PC-3 (cell line): ENCODE measurements around the gene EXOC4. TPM values are rescaled to one million over a fixed set of nuclear protein-coding genes. Genes with fewer than 3 reads are reported as not detected.

Experiments used
- ATAC-seq: fragments of 200-7000 bp; cut with Tn5 transposase; 2 replicates; pipeline ENCODE4 v1.9.1; 2020; ENCODE audit warnings: mild to moderate bottlenecking, moderate library complexity
- BruUV-seq: library from RNA; stranded (reverse); fragments of 400-500 nt; replicated peaks from 2 replicates; lab custom pipeline; 2021; lab: Mats Ljungman, UMichigan
- CTCF ChIA-PET: fragments of 300-600 bp; sonication (Branson Sonifier 250); formaldehyde crosslinking; loops from one replicate; lab custom pipeline; 2022; ENCODE audit warnings: antibody characterized with exemption; lab: Charles Lee
- POLR2A ChIA-PET: fragments of 300-600 bp; sonication (Branson Sonifier 250); formaldehyde crosslinking; loops from one replicate; lab custom pipeline; 2022; ENCODE audit warnings: antibody characterized with exemption; ENCODE audit not compliant: unreplicated experiment; lab: Charles Lee
- DNase-seq: peaks from one replicate; pipeline ENCODE4 v3.0.0-alpha.2; 2015
- H2AFZ ChIP-seq: fragments of 300-600 bp; sonication (generic); 2 replicates; pipeline ENCODE4 v1.6.0; 2016; ENCODE audit warnings: antibody characterized with exemption, low read length
- H3F3A ChIP-seq: fragments of 300-600 bp; sonication (generic); one replicate; pipeline ENCODE4 v1.6.0; 2017; ENCODE audit warnings: antibody characterized with exemption, low read length, control low read depth, mild to moderate bottlenecking; ENCODE audit not compliant: unreplicated experiment
- H3K27ac ChIP-seq: fragments of 300-600 bp; sonication (generic); 2 replicates; pipeline ENCODE4 v1.5.1; 2016; ENCODE audit warnings: mild to moderate bottlenecking, low read length
- H3K27me3 ChIP-seq: fragments of 300-600 bp; sonication (generic); 2 replicates; pipeline ENCODE4 v1.6.1; 2016; ENCODE audit warnings: low read length, mixed read lengths
- H3K36me3 ChIP-seq: fragments of 300-600 bp; sonication (generic); 2 replicates; pipeline ENCODE4 v1.6.1; 2016; ENCODE audit warnings: low read depth, mixed run types, low read length, mixed read lengths
- H3K4me1 ChIP-seq: fragments of 300-600 bp; sonication (generic); 2 replicates; pipeline ENCODE4 v1.5.1; 2016; ENCODE audit warnings: low read length; ENCODE audit not compliant: insufficient read depth
- H3K4me2 ChIP-seq: fragments of 300-600 bp; sonication (generic); 2 replicates; pipeline ENCODE4 v1.6.0; 2016; ENCODE audit warnings: low read length
- H3K4me3 ChIP-seq: fragments of 300-600 bp; sonication (generic); 2 replicates; pipeline ENCODE4 v1.5.1; 2016; ENCODE audit warnings: mild to moderate bottlenecking, low read length, mixed read lengths
- H3K79me2 ChIP-seq: fragments of 300-600 bp; sonication (generic); 2 replicates; pipeline ENCODE4 v1.6.1; 2017; ENCODE audit warnings: low read length, mixed read lengths
- H3K9ac ChIP-seq: fragments of 300-600 bp; sonication (generic); 2 replicates; pipeline ENCODE4 v1.6.0; 2016; ENCODE audit warnings: mild to moderate bottlenecking, low read length
- H3K9me2 ChIP-seq: fragments of 300-600 bp; sonication (generic); replicated peaks from 2 replicates; pipeline ENCODE4 v1.6.1; 2016; ENCODE audit warnings: mixed run types, low read length, mixed read lengths
- H3K9me3 ChIP-seq: fragments of 300-600 bp; sonication (generic); 2 replicates; pipeline ENCODE4 v1.6.1; 2016; ENCODE audit warnings: low read length, mixed read lengths
- H4K20me1 ChIP-seq: fragments of 300-600 bp; sonication (generic); 2 replicates; pipeline ENCODE4 v1.6.1; 2016; ENCODE audit warnings: low read length, mixed read lengths
- CTCF ChIP-seq: fragments of 300-600 bp; sonication (generic); conservative IDR thresholded peaks from 2 replicates; pipeline ENCODE4 v1.5.1; 2017; ENCODE audit warnings: antibody characterized with exemption, low read depth, mild to moderate bottlenecking, low read length
- EZH2 ChIP-seq: fragments of 300-600 bp; sonication (generic); IDR thresholded peaks from one replicate; pipeline ENCODE4 v1.6.1; 2017; ENCODE audit warnings: antibody characterized with exemption, mild to moderate bottlenecking, low read length; ENCODE audit not compliant: unreplicated experiment
- EZH2phosphoT487 ChIP-seq: fragments of 300-600 bp; sonication (generic); IDR thresholded peaks from 2 replicates; pipeline ENCODE4 v1.6.1; 2018; ENCODE audit warnings: mild to moderate bottlenecking, antibody characterized with exemption, low read length, borderline replicate concordance
- intact Hi-C: fragments of 100-400 bp; cut with micrococcal nuclease; formaldehyde crosslinking; loops from 2 replicates; pipeline ENCODE4 v1.9.0; 2023
- total RNA-seq: library from RNA; depleted of rRNA; stranded (reverse); fragments of >200 nt; gene quantifications from 2 replicates; pipeline ENCODE4 v1.2.3, GENCODE V29; 2014

Gene EXOC4
- total RNA-seq, 1 experiment from 2014 or later, result 43.5 TPM

- no peaks in the 10 kb centered on the region for H3K27me3 ChIP-seq
- no peak overlapping the region for H2AFZ ChIP-seq
- H3K79me2 ChIP-seq, result no peaks in the 10 kb centered on the region
- H3K4me3 ChIP-seq, result no peak overlapping the region
- intact Hi-C loops, result loop anchor here (5.0 to 10.0 kb wide), 4 partner anchors 62 to 728 kb away; no protein-coding TSS in a partner anchor
- H3K4me1 ChIP-seq, result peaks cover 22% of the 10 kb centered on the region
- ChIA-PET CTCF (no interaction called here), POLR2A (no interaction called here)
- BruUV-seq, result no TSS peak
- TF ChIP-seq EZH2phosphoT487, result no peak
- no peak for TF ChIP-seq CTCF
- TF ChIP-seq EZH2, result no peak
- no peak overlapping the region for H3K27ac ChIP-seq
- no peaks in the 10 kb centered on the region for H3K9me2 ChIP-seq
- ATAC-seq (no peak), DNase-seq (no peak)
- H3K4me2 ChIP-seq, result no peak overlapping the region
- no peaks in the 10 kb centered on the region for H3K36me3 ChIP-seq
- no peaks in the 10 kb centered on the region for H3K9me3 ChIP-seq
- H3F3A ChIP-seq, result no peaks in the 10 kb centered on the region
- H4K20me1 ChIP-seq, result no peaks in the 10 kb centered on the region
- H3K9ac ChIP-seq, result no peak overlapping the region
Measured at GRCh38 chr7:133509822-133510221, 256.9 kb downstream of the EXOC4 start.

GRCh38 chr7:133510326-133511055, 257.6 kb downstream of the EXOC4 start:
- BruUV-seq, result no TSS peak
- POLR2A ChIA-PET, result no interaction called here

More at GRCh38 chr7:133510326-133511055, 257.6 kb downstream of the EXOC4 start:
- no peak for DNase-seq
- H3K36me3 ChIP-seq, result no peaks in the 10 kb centered on the region
- H3K4me2 ChIP-seq, result no peak overlapping the region
- H3K4me1 ChIP-seq, result peaks cover 22% of the 10 kb centered on the region
- H3K9me2 ChIP-seq, result no peaks in the 10 kb centered on the region
- no peak overlapping the region for H2AFZ ChIP-seq
- no peaks in the 10 kb centered on the region for H4K20me1 ChIP-seq
- H3K27ac ChIP-seq, result no peak overlapping the region
- ATAC-seq, result no peak
- intact Hi-C loops, result loop anchor here (5.0 to 10.0 kb wide), 4 partner anchors 62 to 728 kb away; no protein-coding TSS in a partner anchor
- no peaks in the 10 kb centered on the region for H3F3A ChIP-seq
- no peak overlapping the region for H3K4me3 ChIP-seq
- CTCF ChIA-PET, result no interaction called here
- no peaks in the 10 kb centered on the region for H3K27me3 ChIP-seq
- no peaks in the 10 kb centered on the region for H3K9me3 ChIP-seq
- no peaks in the 10 kb centered on the region for H3K79me2 ChIP-seq
- no peak overlapping the region for H3K9ac ChIP-seq
- no peak for TF ChIP-seq CTCF
- TF ChIP-seq EZH2, result no peak
- no peak for TF ChIP-seq EZH2phosphoT487
